GM21390 (cell line): Measurements from ENCODE around the gene TXNDC8.
"Not testable (repeated sequence)": the region's sequence is repeated elsewhere in the genome, so short reads cannot be mapped to it uniquely, and the experiment has no call there.

Experiments used
- ATAC-seq: cut with Tn5 transposase; IDR thresholded peaks from one replicate; pipeline ENCODE4 v1.9.1; 2021; ENCODE audit not compliant: unreplicated experiment

Gene TXNDC8

DNA sequence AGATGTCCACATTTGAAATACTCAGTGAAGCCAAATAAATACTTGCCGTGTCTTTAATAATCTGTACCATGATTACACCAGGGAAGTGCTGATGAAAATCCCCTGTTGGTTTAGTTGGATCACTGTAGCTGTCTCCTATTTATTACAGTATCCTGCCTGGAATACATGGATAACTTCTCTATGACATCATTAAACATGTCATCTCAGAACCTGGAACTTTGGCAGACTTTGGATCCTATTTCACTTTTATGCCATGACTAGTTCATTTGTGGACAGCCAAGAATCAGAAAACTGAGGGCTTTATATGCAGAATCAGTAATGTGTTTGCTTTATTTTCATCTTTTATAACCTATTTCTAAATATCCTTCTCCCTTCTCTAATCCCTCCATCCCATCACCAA is at the start of gene TXNDC8:
TSS of gene TXNDC8 (minus strand) at position 137 of the 400 bp plus-strand sequence.
- no peak for ATAC-seq

- no peak for ATAC-seq
These were observed 45.8 kb upstream of the TXNDC8 start for GRCh38 chr9:110383491-110383890.

DNA sequence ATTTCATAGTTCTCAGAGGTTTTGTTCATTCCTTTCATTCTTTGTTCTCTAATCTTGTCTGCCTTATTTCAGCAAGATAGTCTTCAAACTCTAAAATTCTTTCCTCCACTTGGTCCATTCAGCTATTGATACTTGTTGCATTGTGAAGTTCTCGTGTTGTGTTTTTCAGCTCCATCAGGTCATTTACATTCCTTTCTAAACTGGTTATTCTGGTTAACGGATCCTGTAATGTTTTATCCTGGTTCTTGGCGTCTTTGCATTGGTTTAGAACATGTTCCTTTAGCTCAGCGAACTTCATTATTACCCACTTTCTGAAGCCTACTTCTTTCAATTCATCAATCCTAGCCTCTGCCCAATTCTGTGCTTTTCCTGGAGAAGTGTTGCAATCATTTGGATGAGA is 45.1 kb upstream of the TXNDC8 start:
- no peak for ATAC-seq

- no peak for ATAC-seq
These were observed 33.8 kb upstream of the TXNDC8 start for GRCh38 chr9:110371411-110372007.

DNA sequence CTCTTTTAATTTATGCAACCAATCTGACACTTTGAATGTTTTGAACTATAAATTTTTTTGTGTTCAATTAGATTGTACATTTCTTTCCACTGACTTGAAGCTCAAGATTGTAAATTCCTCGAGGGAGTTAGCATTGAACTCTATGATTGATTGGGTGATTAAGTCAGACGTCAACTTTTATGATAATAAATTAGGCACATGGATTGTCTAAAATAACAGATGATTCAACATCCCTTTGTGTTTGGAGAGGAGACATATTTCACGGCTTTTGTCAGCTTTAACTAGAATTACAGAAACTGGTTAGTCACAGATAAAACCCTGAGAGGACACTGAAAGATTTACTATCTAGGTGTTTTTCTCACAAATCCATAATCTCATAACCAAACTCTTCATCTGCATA is 32.7 kb upstream of the TXNDC8 start:
- no peak for ATAC-seq

GRCh38 chr9:110364451-110364850 is 26.8 kb upstream of the TXNDC8 start:
- ATAC-seq = no peak

DNA sequence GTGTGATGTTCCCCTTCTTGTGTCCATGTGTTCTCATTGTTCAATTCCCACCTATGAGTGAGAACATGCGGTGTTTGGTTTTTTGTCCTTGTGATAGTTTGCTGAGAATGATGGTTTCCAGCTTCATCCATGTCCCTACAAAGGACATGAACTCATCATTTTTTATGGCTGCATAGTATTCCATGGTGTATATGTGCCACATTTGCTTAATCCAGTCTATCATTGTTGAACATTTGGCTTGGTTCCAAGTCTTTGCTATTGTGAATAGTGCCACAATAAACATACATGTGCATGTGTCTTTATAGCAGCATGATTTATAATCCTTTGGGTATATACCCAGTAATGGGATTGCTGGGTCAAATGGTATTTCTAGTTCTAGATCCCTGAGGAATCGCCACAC is 21.3 kb upstream of the TXNDC8 start:
- ATAC-seq = not testable (repeated sequence)

- no peak for ATAC-seq
These were observed 19.8 kb upstream of the TXNDC8 start for GRCh38 chr9:110357505-110357904.

- no peak for ATAC-seq
These were observed 19.2 kb upstream of the TXNDC8 start for GRCh38 chr9:110356639-110357395.

DNA sequence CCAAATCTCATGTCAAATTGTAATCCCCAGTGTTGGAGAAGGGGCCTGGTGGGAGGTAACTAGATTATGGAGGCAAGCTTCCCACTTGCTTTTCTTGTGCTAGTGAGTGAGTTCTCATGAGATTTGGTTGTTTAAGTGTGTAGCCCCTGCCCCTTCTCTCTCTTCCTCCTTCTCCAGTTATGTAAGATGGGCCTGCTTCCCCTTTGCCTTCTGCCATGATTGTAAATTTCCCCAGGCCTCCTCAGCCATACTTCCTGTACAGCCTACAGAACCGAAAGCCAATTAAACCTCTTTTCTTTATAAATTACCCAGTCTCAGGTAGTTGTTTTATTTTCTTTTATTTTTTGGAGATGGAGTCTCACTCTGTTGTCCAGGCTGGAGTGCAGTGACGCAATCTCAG is 18.2 kb upstream of the TXNDC8 start:
- no peak for ATAC-seq

GRCh38 chr9:110351009-110351467 is 13.4 kb upstream of the TXNDC8 start:
- no peak for ATAC-seq

DNA sequence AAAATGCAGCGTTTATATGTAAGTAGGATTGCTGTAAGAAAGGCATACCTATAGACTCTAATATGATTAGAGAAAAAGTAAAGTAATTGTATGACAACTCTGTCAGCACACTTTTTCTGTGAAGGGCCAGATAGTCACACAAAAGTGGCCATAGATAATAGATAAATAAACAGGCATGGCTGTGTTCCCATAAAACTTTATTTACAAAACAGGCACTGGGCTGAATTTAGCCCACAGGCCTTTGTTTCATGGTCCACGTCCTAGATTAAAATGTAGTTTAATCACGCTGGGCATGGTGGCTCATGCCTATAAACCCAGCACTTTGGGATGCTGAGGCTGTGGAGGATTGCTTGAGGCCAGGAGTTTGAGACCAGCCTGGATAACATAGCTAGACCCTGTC is 8.7 kb upstream of the TXNDC8 start:
- no peak for ATAC-seq

DNA sequence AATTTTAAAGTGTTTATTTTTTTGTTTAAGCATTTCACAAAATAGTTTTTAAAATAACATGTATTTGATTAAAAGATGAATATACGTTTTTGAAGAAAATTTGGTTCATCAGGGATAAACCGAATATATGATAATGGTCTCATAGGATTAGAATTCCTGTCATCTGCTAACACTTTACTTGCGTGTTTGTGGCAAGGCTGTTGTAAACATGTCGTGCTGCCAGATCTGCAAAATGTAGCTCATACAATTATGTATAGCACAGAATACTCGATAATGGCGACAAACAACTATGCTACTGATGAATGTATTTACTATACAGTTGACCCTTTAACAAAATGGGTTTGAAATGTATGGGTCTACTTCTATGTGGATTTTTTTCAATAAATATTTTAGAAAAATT is 7.2 kb upstream of the TXNDC8 start:
- ATAC-seq = no peak

GRCh38 chr9:110343551-110343950 is 5.9 kb upstream of the TXNDC8 start:
- ATAC-seq = no peak

- no peak for ATAC-seq
These were observed 2.6 kb upstream of the TXNDC8 start for GRCh38 chr9:110340306-110340705.

GRCh38 chr9:110338143-110338542 is 480 bp upstream of the TXNDC8 start:
- no peak for ATAC-seq

DNA sequence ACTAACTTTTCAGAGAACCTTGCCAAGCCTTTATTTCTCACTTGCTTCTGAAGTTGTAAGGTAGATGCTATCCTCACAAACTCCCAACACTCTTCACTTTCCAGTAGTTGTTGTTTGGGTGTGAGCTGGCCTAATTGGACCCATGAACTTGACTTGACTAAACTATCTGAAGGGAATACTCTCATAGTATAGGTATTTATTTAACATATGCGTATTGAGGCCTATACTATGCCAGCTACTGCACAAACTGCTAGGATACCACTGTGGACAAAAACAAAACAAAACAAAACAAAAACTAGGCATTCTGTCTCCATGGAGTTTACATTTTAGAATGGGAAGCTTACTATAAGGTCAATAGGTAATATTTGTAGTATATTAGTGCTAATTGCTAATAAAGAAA is 1.3 kb downstream of the TXNDC8 start:
- ATAC-seq = no peak

DNA sequence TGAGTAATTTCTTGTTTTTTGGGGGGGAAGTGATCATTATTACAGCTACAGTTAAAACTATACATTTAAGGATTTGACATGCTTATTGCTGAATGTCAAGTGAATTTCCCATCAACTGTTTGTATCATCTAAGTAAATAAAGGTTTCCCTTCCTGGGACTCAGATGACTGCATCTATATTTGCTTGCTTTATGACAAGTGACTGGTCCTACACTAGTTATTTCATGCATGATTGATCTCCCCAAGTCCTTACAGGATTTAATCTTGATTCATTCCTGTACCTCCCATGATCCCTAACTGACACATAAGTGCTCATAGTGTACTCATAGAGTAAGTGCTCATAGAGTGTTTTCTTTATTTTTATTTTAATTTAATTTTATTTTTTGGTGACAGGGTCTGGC is 2.8 kb downstream of the TXNDC8 start:
- peak; percentile 18 for ATAC-seq

GRCh38 chr9:110334183-110334582 is 3.5 kb downstream of the TXNDC8 start:
- peak; percentile 78 for ATAC-seq

DNA sequence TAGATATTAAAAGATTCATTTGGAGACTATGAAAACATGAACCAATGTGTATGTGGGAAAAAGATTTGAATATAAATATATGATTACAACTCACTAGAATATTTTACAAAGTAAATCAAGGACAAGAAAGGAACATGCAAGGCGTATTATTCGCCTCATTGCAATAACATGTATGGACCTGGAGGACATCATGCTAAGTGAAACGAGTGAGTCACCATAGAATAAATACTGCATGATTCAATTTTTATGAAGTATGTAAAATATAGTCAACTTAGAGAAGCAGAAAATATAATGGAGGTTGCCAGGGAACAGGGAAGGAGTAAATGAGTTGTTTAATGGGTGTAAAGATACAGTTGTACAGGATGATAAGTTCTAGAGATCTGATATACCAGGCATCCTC is 4.9 kb downstream of the TXNDC8 start:
- no peak for ATAC-seq

DNA sequence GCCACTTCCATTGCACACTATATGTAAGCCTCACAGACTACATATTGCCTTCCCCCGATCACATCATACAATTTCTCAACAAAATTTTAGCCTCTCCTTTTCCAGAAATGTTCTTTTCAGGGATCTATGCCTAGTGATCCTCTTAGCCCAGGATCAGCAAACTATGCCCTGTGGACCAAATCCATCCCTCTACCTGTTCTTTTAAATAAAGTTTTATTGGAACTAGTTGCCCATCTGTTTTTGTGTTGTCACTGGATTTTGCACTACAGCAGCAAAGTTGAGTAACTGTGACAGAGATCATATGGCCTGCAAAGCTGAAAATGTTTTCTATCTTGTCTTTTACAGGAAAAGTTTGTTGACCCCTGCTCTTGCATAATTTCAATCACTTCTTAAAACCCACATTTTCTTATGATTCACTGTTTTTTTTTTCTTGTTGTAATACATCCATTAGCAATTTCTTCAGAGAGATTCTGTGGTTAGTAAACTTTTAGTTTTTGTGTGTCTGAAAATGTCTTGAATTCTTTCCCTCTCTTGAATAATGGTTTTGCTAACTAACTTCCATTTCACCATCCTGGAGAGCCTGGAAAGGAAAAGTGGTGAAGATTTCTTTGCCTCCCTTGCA is 7.1 kb downstream of the TXNDC8 start:
- ATAC-seq = no peak

GRCh38 chr9:110329639-110330230 is 7.9 kb downstream of the TXNDC8 start:
- ATAC-seq = no peak
